Bronchial epithelial cell (primary cell): ENCODE results near the gene TESK2. TPM values are rescaled to one million over a fixed set of nuclear protein-coding genes. Genes with fewer than 3 reads are reported as not detected.

Experiments used
- DNase-seq: peaks from one replicate; pipeline ENCODE4 v3.0.0-alpha.2; 2010; ENCODE audit warnings: low read depth
- FAIRE-seq: peaks from 2 replicates; lab custom pipeline; 2011; peaks lifted over from hg19 to GRCh38; lab: Jason Lieb, UNC
- H3K27me3 ChIP-seq: 2 replicates; pipeline ENCODE4 v1.5.1; 2011; ENCODE audit warnings: low read length; ENCODE audit not compliant: control insufficient read depth, insufficient read depth
- H3K36me3 ChIP-seq: 2 replicates; pipeline ENCODE4 v1.5.1; 2011; ENCODE audit warnings: low read length; ENCODE audit not compliant: control insufficient read depth, insufficient read depth
- H3K4me3 ChIP-seq: 2 replicates; pipeline ENCODE4 v1.5.1; 2011; ENCODE audit warnings: mild to moderate bottlenecking, low read depth, low read length, control low read depth
- total RNA-seq: library from RNA; depleted of rRNA; stranded (reverse); fragments of >200 nt; gene quantifications from 2 replicates; pipeline ENCODE4 v1.2.1, GENCODE V29; 2014
- TF ChIP-seq, protein P1 (sequence below): IDR thresholded peaks from 2 replicates; pipeline ENCODE4 v1.5.1; 2011; ENCODE audit warnings: mild to moderate bottlenecking, moderate library complexity, low read length, control low read depth, inconsistent platforms; ENCODE audit not compliant: insufficient read depth, severe bottlenecking

TESK2 gene
- total RNA-seq, 1 donor from 2014 or later, result 1.6 TPM

DNA sequence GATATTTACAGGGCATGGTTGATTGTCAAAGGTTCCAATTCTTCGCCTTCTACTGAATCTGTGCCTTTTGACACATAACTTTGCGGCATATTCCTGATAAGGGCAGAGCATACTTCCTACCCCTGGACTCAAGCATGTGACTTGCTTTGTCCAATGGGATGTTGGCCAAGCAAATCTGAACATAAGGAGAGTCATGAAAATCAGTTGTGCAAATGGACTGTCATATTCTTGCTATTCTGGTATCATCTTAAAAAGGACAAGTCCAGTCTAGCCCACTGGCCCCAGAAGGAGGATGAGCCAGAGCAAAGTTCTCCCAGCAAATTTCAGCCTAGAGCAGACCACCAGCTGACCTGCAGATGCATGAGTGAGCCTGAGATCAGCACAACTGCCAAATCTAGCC lies 109.7 kb downstream of the TESK2 start:
- TF ChIP-seq, protein P1, sequence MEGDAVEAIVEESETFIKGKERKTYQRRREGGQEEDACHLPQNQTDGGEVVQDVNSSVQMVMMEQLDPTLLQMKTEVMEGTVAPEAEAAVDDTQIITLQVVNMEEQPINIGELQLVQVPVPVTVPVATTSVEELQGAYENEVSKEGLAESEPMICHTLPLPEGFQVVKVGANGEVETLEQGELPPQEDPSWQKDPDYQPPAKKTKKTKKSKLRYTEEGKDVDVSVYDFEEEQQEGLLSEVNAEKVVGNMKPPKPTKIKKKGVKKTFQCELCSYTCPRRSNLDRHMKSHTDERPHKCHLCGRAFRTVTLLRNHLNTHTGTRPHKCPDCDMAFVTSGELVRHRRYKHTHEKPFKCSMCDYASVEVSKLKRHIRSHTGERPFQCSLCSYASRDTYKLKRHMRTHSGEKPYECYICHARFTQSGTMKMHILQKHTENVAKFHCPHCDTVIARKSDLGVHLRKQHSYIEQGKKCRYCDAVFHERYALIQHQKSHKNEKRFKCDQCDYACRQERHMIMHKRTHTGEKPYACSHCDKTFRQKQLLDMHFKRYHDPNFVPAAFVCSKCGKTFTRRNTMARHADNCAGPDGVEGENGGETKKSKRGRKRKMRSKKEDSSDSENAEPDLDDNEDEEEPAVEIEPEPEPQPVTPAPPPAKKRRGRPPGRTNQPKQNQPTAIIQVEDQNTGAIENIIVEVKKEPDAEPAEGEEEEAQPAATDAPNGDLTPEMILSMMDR, result no peak
- Histone ChIP-seq H3K27me3 (no peaks in the 10 kb centered on the region), H3K36me3 (no peaks in the 10 kb centered on the region), H3K4me3 (no peak overlapping the region)
- DNase-seq (peak; percentile 93), FAIRE-seq (no peak)

- H3K4me3 ChIP-seq, result no peak overlapping the region
- no peaks in the 10 kb centered on the region for H3K36me3 ChIP-seq
- DNase-seq (no peak), FAIRE-seq (no peak)
- H3K27me3 ChIP-seq, result no peaks in the 10 kb centered on the region
- TF ChIP-seq, protein P1, result no peak
Measured at GRCh38 chr1:45380730-45381129, 110.2 kb downstream of the TESK2 start.

DNA sequence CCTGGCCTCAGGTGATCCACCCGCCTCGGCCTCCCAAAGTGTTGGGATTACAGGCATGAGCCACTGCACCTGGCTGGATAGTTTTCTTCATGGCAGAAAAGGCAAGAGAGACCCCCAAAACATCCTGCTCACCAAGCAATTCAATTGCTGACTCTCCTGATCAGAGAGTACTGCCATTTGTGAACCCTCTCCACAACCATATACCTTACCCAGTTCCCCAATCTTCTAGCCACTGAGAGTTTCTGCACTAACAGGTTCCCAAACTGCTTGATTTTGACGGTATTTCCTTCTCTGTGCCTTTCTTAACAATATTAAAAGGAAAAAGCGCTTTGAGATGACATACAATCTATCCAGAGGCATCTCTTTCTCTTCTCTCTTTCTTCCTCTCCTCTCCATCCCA lies 110.8 kb downstream of the TESK2 start:
- H3K36me3 ChIP-seq, result no peaks in the 10 kb centered on the region
- H3K27me3 ChIP-seq, result no peaks in the 10 kb centered on the region
- FAIRE-seq, result no peak
- H3K4me3 ChIP-seq, result no peak overlapping the region
- no peak for DNase-seq
- TF ChIP-seq, protein P1, result no peak

DNA sequence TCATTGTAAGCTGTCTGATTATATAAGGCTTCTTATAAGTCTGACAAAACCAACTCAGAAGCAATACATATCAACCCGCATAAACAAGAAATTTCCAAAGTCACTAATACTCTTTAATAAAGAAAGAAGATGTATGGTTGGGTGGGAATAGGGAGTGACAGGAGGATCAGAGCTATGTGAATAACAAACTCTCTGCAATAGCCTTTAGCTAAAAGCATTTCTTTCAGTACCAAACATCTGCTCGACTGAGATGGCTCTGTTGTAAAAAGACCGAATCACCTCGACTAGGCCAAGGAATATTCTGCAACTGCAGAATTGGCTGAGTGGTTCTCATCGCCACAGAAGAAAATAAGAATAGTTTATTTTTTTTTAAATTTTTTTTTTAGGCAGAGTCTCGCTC lies 111.4 kb downstream of the TESK2 start:
- no peak for FAIRE-seq
- no peaks in the 10 kb centered on the region for H3K27me3 ChIP-seq
- H3K36me3 ChIP-seq, result no peaks in the 10 kb centered on the region
- no peak overlapping the region for H3K4me3 ChIP-seq
- TF ChIP-seq, protein P1, result no peak
- DNase-seq, result no peak

GRCh38 chr1:45378184-45378583 lies 112.8 kb downstream of the TESK2 start:
- FAIRE-seq, result no peak
- H3K36me3 ChIP-seq, result no peaks in the 10 kb centered on the region
- TF ChIP-seq, protein P1, result no peak
- H3K4me3 ChIP-seq, result no peak overlapping the region
- no peak for DNase-seq
- H3K27me3 ChIP-seq, result no peaks in the 10 kb centered on the region
